ENCODE results near the gene C2CD2L.

DNA sequence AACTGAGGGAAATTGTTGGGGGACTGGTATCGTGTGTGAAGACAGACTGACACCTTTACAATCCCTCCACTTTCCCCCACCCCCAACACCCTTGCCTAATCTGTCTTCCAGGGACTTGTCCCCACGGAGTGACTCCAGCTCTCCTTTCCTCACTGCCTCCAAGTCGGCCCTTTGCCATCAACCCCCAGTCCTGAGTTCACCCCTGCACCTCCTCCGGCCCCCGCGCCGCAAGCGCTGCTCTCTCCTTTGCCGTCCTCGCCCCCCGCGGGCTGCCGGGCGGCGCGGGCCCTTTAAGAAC is 41.5 kb downstream of the C2CD2L start:
- TF ChIP-seq AFF4 (CRISPR knock-in tag; IDR thresholded peaks at IDR 0.05; ENCODE audit: borderline replicate concordance) (no peak), CTCF (IDR thresholded peaks at IDR 0.05) (no peak)
- TF ChIP-seq, protein P1, sequence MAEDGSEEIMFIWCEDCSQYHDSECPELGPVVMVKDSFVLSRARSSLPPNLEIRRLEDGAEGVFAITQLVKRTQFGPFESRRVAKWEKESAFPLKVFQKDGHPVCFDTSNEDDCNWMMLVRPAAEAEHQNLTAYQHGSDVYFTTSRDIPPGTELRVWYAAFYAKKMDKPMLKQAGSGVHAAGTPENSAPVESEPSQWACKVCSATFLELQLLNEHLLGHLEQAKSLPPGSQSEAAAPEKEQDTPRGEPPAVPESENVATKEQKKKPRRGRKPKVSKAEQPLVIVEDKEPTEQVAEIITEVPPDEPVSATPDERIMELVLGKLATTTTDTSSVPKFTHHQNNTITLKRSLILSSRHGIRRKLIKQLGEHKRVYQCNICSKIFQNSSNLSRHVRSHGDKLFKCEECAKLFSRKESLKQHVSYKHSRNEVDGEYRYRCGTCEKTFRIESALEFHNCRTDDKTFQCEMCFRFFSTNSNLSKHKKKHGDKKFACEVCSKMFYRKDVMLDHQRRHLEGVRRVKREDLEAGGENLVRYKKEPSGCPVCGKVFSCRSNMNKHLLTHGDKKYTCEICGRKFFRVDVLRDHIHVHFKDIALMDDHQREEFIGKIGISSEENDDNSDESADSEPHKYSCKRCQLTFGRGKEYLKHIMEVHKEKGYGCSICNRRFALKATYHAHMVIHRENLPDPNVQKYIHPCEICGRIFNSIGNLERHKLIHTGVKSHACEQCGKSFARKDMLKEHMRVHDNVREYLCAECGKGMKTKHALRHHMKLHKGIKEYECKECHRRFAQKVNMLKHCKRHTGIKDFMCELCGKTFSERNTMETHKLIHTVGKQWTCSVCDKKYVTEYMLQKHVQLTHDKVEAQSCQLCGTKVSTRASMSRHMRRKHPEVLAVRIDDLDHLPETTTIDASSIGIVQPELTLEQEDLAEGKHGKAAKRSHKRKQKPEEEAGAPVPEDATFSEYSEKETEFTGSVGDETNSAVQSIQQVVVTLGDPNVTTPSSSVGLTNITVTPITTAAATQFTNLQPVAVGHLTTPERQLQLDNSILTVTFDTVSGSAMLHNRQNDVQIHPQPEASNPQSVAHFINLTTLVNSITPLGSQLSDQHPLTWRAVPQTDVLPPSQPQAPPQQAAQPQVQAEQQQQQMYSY (CRISPR knock-in tag; IDR thresholded peaks at IDR 0.05), result no peak
